ENCODE results near the gene SLC38A11. TPM values are rescaled to one million over a fixed set of nuclear protein-coding genes. Genes with fewer than 3 reads are reported as not detected.

Gene SLC38A11
- total RNA-seq, 1 experiment from 2014 or later, result not detected

DNA sequence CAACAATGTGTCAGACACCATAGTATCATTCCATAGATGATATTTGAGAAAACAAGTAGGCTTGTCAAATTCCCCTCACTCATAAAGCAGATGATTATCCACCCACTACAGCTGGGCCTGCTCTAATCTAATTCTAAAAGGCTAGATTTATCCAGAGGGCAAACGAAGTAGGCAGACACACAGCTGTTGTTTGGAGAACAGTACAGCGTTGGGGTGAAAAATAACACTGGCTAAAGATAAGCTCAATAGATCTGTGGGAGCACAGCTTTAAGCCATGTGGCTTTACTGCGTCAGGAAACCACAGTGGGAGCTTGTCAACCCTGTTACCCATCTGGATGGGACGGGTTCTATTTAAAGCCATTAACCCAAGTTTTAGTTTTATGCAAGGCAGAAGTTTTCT lies 64.8 kb downstream of the SLC38A11 start (continued):
- TF ChIP-seq, protein P1, sequence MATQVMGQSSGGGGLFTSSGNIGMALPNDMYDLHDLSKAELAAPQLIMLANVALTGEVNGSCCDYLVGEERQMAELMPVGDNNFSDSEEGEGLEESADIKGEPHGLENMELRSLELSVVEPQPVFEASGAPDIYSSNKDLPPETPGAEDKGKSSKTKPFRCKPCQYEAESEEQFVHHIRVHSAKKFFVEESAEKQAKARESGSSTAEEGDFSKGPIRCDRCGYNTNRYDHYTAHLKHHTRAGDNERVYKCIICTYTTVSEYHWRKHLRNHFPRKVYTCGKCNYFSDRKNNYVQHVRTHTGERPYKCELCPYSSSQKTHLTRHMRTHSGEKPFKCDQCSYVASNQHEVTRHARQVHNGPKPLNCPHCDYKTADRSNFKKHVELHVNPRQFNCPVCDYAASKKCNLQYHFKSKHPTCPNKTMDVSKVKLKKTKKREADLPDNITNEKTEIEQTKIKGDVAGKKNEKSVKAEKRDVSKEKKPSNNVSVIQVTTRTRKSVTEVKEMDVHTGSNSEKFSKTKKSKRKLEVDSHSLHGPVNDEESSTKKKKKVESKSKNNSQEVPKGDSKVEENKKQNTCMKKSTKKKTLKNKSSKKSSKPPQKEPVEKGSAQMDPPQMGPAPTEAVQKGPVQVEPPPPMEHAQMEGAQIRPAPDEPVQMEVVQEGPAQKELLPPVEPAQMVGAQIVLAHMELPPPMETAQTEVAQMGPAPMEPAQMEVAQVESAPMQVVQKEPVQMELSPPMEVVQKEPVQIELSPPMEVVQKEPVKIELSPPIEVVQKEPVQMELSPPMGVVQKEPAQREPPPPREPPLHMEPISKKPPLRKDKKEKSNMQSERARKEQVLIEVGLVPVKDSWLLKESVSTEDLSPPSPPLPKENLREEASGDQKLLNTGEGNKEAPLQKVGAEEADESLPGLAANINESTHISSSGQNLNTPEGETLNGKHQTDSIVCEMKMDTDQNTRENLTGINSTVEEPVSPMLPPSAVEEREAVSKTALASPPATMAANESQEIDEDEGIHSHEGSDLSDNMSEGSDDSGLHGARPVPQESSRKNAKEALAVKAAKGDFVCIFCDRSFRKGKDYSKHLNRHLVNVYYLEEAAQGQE (IDR thresholded peaks at IDR 0.05; ENCODE audit: low read depth), result no peak
- TF ChIP-seq CEBPB (IDR thresholded peaks at IDR 0.05; ENCODE audit: low read depth) (no peak), FOSL1 (IDR thresholded peaks at IDR 0.05; ENCODE audit: low read depth) (no peak), EGR1 (IDR thresholded peaks at IDR 0.05; ENCODE audit: low read depth) (no peak), ELF1 (IDR thresholded peaks at IDR 0.05; ENCODE audit: borderline replicate concordance, low read depth) (no peak), POLR2A (IDR thresholded peaks at IDR 0.05; ENCODE audit: borderline replicate concordance, extremely low read depth, insufficient read depth, insufficient read length) (no peak)

DNA sequence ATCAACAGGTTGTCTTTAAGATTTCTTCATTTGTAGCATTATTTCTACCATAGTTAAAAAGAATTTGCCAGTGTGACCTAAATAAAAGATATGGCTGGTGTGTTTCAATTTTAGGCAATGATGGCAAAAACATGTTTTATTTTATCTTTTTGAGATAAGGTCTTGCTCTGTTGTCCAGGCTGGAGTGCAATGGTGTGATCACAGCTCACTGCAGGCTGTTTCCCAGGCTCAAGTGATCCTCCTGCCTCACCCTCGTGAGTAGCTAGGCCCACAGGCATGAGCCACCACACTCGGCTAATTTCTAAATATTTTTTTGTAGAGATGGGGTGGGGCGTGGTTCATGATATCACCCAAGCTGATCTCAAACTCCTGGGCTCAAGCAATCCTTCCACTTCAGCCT lies 66.7 kb downstream of the SLC38A11 start:
- Histone ChIP-seq H3K36me3 (ENCODE audit: control insufficient read depth in 1 of 2, insufficient read depth in 2 of 2, low read length in 2 of 2) (no peaks in the 10 kb centered on the region), H3K9me2 (ENCODE audit: insufficient read depth) (no peaks in the 10 kb centered on the region), H3K9ac (ENCODE audit: low read length) (no peak overlapping the region), H3K79me2 (ENCODE audit: insufficient read depth, low read length) (no peaks in the 10 kb centered on the region), H2AFZ (ENCODE audit: low read depth, low read length, poor library complexity, severe bottlenecking) (no peak overlapping the region), H4K20me1 (ENCODE audit: insufficient read depth) (no peaks in the 10 kb centered on the region), H3K27me3 (ENCODE audit: insufficient read depth, low read length) (no peaks in the 10 kb centered on the region), H3K4me3 (replicated peaks in 1 of 2; ENCODE audit: low read depth in 1 of 2, low read length in 2 of 2) (no peak overlapping the region), H3K9me3 (ENCODE audit: control insufficient read depth in 1 of 2, insufficient read depth in 1 of 2, low read depth in 1 of 2, low read length in 2 of 2) (no peaks in the 10 kb centered on the region), H3K4me2 (ENCODE audit: low read length) (no peak overlapping the region), H3K4me1 (ENCODE audit: control insufficient read depth in 1 of 2, insufficient read depth in 2 of 2, low read length in 2 of 2) (no peaks in the 10 kb centered on the region), H3K27ac (ENCODE audit: low read depth, low read length) (no peak overlapping the region)
- ChIA-PET POLR2A (no interaction called here), RAD21 (ENCODE audit: low non-redundant PET in 1 of 2, low total read pairs in 2 of 2, uncharacterized antibody in 2 of 2, unreplicated experiment in 2 of 2) (no interaction called here), CTCF (interaction anchor here (0.9 to 1.0 kb wide), 2 partner anchors 25 to 47 kb away, joined by 3 read pairs; partner anchors contain the start of gene COBLL1)
- ATAC-seq (no peak), DNase-seq (ENCODE audit: low read depth, low spot score) (no peak)
- no TSS peak for BruUV-seq (replicated peaks)
- TF ChIP-seq CBX3 (IDR thresholded peaks at IDR 0.05; ENCODE audit: low read depth) (no peak), FOSL1 (IDR thresholded peaks at IDR 0.05; ENCODE audit: low read depth) (no peak), TCF7L2 (IDR thresholded peaks at IDR 0.05; ENCODE audit: borderline replicate concordance, extremely low read depth, insufficient read depth, insufficient read length) (no peak), SP1 (IDR thresholded peaks at IDR 0.05; ENCODE audit: low read depth) (no peak), RAD21 (IDR thresholded peaks at IDR 0.05; ENCODE audit: low read depth) (no peak), JUND (IDR thresholded peaks at IDR 0.05) (no peak), SIN3A (IDR thresholded peaks at IDR 0.05; ENCODE audit: low read depth) (no peak), EGR1 (IDR thresholded peaks at IDR 0.05; ENCODE audit: low read depth) (no peak), YY1 (IDR thresholded peaks at IDR 0.05; ENCODE audit: extremely low read depth, insufficient replicate concordance, low read depth, low read length) (no peak)
- TF ChIP-seq, protein P2, sequence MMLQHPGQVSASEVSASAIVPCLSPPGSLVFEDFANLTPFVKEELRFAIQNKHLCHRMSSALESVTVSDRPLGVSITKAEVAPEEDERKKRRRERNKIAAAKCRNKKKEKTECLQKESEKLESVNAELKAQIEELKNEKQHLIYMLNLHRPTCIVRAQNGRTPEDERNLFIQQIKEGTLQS (IDR thresholded peaks at IDR 0.05), result no peak
- intact Hi-C loops (cut with micrococcal nuclease), result no loop called here

All from HCT116 (cell line).